HepG2 (cell line): Measurements from ENCODE around the gene ARL8B. TPM values are rescaled to one million over a fixed set of nuclear protein-coding genes. Genes with fewer than 3 reads are reported as not detected.

Source experiments
- ELF4 ChIP-seq: sonication (generic); formaldehyde crosslinking; IDR thresholded peaks from 2 replicates; pipeline ENCODE4 v1.5.0; 2020; ENCODE audit warnings: missing genetic modification reagents, mild to moderate bottlenecking, moderate library complexity, borderline replicate concordance
- FOXJ3 ChIP-seq: sonication (generic); formaldehyde crosslinking; IDR thresholded peaks from 2 replicates; pipeline ENCODE4 v1.4.0; 2020; ENCODE audit warnings: missing genetic modification reagents, mild to moderate bottlenecking, borderline replicate concordance
- HDAC1 ChIP-seq: sonication (generic); formaldehyde crosslinking; IDR thresholded peaks from 2 replicates; pipeline ENCODE4 v1.5.1; 2020; ENCODE audit warnings: mild to moderate bottlenecking, missing genetic modification reagents
- JARID2 ChIP-seq: sonication (generic); formaldehyde crosslinking; IDR thresholded peaks from 2 replicates; pipeline ENCODE4 v1.8.1; 2023; ENCODE audit warnings: missing genetic modification reagents, inconsistent platforms; ENCODE audit not compliant: insufficient replicate concordance
- MTF2 ChIP-seq: sonication (generic); formaldehyde crosslinking; IDR thresholded peaks from 2 replicates; pipeline ENCODE4 v1.5.0; 2020; ENCODE audit warnings: missing genetic modification reagents, borderline replicate concordance
- PHF21A ChIP-seq: sonication (generic); formaldehyde crosslinking; IDR thresholded peaks from 2 replicates; pipeline ENCODE4 v1.5.0; 2020; ENCODE audit warnings: mild to moderate bottlenecking, missing genetic modification reagents
- SAP130 ChIP-seq: IDR thresholded peaks from 2 replicates; pipeline ENCODE4 v1.6.1; 2016; ENCODE audit warnings: low read depth
- SPEN ChIP-seq: sonication (generic); formaldehyde crosslinking; IDR thresholded peaks from 2 replicates; pipeline ENCODE4 v1.5.1; 2020; ENCODE audit warnings: low read depth, mild to moderate bottlenecking, missing genetic modification reagents
- SRF ChIP-seq: IDR thresholded peaks from 2 replicates; pipeline ENCODE4 v1.6.1; 2011; ENCODE audit warnings: mild to moderate bottlenecking, low read depth, low read length, moderate library complexity
- STAT5B ChIP-seq: sonication (generic); formaldehyde crosslinking; IDR thresholded peaks from 2 replicates; pipeline ENCODE4 v1.4.0; 2020; ENCODE audit warnings: missing genetic modification reagents
- TBL1XR1 ChIP-seq: fragments of 150-350 bp; IDR thresholded peaks from 2 replicates; pipeline ENCODE4 v1.6.1; 2014; ENCODE audit warnings: borderline replicate concordance, low read length; ENCODE audit not compliant: partially characterized antibody
- TMF1 ChIP-seq: sonication (generic); formaldehyde crosslinking; IDR thresholded peaks from 2 replicates; pipeline ENCODE4 v1.8.1; 2022; ENCODE audit warnings: low read depth, missing genetic modification reagents
- ZKSCAN5 ChIP-seq: sonication (generic); formaldehyde crosslinking; IDR thresholded peaks from 2 replicates; pipeline ENCODE4 v1.5.1; 2020; ENCODE audit warnings: mild to moderate bottlenecking, missing genetic modification reagents
- ZNF326 ChIP-seq: sonication (generic); formaldehyde crosslinking; IDR thresholded peaks from 2 replicates; pipeline ENCODE4 v1.4.0; 2020; ENCODE audit warnings: missing genetic modification reagents, borderline replicate concordance
- ZNF546 ChIP-seq: sonication (generic); formaldehyde crosslinking; conservative IDR thresholded peaks from 2 replicates; pipeline ENCODE4 v1.8.1; 2023; ENCODE audit warnings: mild to moderate bottlenecking, missing genetic modification reagents
- ZNF746 ChIP-seq: sonication (generic); formaldehyde crosslinking; IDR thresholded peaks from 2 replicates; pipeline ENCODE4 v1.8.0; 2022; ENCODE audit warnings: mild to moderate bottlenecking, missing genetic modification reagents
- polyA plus RNA-seq, 8 experiments: library from polyadenylated mRNA; depleted of rRNA in 3 of 8; stranded (reverse) in 7 of 8; unstranded in 1 of 8; fragments of >200 nt; fragmentation: Illumina TruSeq in 4 of 8; extraction: Trizol in 4 of 8; gene quantifications; 2 replicates each; pipeline versions ENCODE4 v1.2.1 to v1.2.3, GENCODE V29; 2011 to 2016; ENCODE audit warnings: low read depth in 4 of 8, missing spikeins in 1 of 8, mixed read lengths in 1 of 8; ENCODE audit not compliant: insufficient read depth in 1 of 8
- total RNA-seq, 5 experiments: library from RNA; depleted of rRNA; stranded (reverse); fragments of >200 nt; fragmentation: Illumina TruSeq; extraction: Trizol; gene quantifications; 2 replicates each; pipeline ENCODE4 v1.2.3, GENCODE V29; 2016; ENCODE audit warnings: low read depth in 1 of 5
- TF ChIP-seq, protein P1 (sequence below): sonication (generic); formaldehyde crosslinking; IDR thresholded peaks from 2 replicates; pipeline ENCODE4 v1.5.1; 2020; ENCODE audit warnings: mild to moderate bottlenecking, missing genetic modification reagents, borderline replicate concordance
- TF ChIP-seq, protein P2 (sequence below): sonication (generic); formaldehyde crosslinking; IDR thresholded peaks from 2 replicates; pipeline ENCODE4 v1.9.0; 2021; ENCODE audit warnings: missing genetic modification reagents, borderline replicate concordance
- TF ChIP-seq, protein P3 (sequence below): sonication (generic); formaldehyde crosslinking; IDR thresholded peaks from 2 replicates; pipeline ENCODE4 v1.4.0; 2020; ENCODE audit warnings: mild to moderate bottlenecking, missing genetic modification reagents
- TF ChIP-seq, protein P4 (sequence below): sonication (generic); formaldehyde crosslinking; IDR thresholded peaks from 2 replicates; pipeline ENCODE4 v1.8.1; 2023; ENCODE audit warnings: missing genetic modification reagents, inconsistent platforms, borderline replicate concordance

Gene ARL8B
- total and polyA plus RNA-seq, 2 of the 13 experiments (the other 11 are each of a cell fraction or from before 2014, with no cell fraction given) = 23.5 to 30.4 TPM

DNA sequence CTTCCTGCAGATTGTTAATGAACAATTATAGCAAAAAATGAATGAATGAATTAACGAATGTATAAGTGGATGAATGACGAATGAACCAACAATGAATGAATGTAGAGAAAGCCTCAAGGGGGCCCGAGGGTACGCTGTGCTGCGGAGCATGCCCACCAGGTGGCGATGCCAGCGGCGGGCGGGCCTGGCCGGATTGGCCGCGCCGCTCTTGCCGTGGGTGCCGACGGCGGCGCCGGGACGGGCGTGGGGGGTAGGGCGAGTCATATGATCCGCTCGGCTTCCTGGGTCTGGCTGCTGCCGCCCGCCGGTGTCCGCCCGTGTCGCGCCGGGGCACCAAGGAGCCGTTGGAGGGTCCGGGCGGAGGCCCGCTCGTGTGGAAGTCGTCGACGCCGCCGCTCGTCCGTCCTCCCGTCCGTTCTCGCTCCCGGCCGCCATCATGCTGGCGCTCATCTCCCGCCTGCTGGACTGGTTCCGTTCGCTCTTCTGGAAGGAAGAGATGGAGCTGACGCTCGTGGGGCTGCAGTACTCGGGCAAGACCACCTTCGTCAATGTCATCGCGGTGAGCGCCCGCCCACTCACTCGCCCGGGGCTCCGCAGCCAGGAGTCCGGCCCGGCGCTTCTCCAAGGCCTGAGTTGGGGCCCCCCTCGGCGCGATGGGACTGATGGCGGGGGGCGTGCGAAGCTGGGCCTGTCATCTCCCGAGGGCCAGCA, at the start of gene ARL8B (continued):
- TF ChIP-seq, protein P1, sequence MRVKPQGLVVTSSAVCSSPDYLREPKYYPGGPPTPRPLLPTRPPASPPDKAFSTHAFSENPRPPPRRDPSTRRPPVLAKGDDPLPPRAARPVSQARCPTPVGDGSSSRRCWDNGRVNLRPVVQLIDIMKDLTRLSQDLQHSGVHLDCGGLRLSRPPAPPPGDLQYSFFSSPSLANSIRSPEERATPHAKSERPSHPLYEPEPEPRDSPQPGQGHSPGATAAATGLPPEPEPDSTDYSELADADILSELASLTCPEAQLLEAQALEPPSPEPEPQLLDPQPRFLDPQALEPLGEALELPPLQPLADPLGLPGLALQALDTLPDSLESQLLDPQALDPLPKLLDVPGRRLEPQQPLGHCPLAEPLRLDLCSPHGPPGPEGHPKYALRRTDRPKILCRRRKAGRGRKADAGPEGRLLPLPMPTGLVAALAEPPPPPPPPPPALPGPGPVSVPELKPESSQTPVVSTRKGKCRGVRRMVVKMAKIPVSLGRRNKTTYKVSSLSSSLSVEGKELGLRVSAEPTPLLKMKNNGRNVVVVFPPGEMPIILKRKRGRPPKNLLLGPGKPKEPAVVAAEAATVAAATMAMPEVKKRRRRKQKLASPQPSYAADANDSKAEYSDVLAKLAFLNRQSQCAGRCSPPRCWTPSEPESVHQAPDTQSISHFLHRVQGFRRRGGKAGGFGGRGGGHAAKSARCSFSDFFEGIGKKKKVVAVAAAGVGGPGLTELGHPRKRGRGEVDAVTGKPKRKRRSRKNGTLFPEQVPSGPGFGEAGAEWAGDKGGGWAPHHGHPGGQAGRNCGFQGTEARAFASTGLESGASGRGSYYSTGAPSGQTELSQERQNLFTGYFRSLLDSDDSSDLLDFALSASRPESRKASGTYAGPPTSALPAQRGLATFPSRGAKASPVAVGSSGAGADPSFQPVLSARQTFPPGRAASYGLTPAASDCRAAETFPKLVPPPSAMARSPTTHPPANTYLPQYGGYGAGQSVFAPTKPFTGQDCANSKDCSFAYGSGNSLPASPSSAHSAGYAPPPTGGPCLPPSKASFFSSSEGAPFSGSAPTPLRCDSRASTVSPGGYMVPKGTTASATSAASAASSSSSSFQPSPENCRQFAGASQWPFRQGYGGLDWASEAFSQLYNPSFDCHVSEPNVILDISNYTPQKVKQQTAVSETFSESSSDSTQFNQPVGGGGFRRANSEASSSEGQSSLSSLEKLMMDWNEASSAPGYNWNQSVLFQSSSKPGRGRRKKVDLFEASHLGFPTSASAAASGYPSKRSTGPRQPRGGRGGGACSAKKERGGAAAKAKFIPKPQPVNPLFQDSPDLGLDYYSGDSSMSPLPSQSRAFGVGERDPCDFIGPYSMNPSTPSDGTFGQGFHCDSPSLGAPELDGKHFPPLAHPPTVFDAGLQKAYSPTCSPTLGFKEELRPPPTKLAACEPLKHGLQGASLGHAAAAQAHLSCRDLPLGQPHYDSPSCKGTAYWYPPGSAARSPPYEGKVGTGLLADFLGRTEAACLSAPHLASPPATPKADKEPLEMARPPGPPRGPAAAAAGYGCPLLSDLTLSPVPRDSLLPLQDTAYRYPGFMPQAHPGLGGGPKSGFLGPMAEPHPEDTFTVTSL (CRISPR knock-in tag) = no peak
- TF ChIP-seq ZNF746 (no peak; the same call in 1 of the 2 replicates), ZNF326 (CRISPR knock-in tag) (no peak), TMF1 (CRISPR knock-in tag) (peak; percentile 68; the same call in 1 of the 2 replicates), FOXJ3 (no peak), ELF4 (CRISPR knock-in tag) (peak; percentile 79; the same call in 1 of the 2 replicates), HDAC1 (CRISPR knock-in tag) (peak; percentile 95), PHF21A (CRISPR knock-in tag) (peak; percentile 84), JARID2 (no peak), SRF (no peak), SPEN (CRISPR knock-in tag) (peak; percentile 97), SAP130 (CRISPR knock-in tag) (peak; percentile 94), ZKSCAN5 (CRISPR knock-in tag) (no peak), TBL1XR1 (no peak), MTF2 (CRISPR knock-in tag) (peak; percentile 96), ZNF546 (CRISPR knock-in tag) (peak; percentile 93), STAT5B (no peak)
- TF ChIP-seq, protein P2, sequence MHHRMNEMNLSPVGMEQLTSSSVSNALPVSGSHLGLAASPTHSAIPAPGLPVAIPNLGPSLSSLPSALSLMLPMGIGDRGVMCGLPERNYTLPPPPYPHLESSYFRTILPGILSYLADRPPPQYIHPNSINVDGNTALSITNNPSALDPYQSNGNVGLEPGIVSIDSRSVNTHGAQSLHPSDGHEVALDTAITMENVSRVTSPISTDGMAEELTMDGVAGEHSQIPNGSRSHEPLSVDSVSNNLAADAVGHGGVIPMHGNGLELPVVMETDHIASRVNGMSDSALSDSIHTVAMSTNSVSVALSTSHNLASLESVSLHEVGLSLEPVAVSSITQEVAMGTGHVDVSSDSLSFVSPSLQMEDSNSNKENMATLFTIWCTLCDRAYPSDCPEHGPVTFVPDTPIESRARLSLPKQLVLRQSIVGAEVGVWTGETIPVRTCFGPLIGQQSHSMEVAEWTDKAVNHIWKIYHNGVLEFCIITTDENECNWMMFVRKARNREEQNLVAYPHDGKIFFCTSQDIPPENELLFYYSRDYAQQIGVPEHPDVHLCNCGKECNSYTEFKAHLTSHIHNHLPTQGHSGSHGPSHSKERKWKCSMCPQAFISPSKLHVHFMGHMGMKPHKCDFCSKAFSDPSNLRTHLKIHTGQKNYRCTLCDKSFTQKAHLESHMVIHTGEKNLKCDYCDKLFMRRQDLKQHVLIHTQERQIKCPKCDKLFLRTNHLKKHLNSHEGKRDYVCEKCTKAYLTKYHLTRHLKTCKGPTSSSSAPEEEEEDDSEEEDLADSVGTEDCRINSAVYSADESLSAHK = no peak
- TF ChIP-seq, protein P3, sequence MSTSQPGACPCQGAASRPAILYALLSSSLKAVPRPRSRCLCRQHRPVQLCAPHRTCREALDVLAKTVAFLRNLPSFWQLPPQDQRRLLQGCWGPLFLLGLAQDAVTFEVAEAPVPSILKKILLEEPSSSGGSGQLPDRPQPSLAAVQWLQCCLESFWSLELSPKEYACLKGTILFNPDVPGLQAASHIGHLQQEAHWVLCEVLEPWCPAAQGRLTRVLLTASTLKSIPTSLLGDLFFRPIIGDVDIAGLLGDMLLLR (CRISPR knock-in tag) = peak; percentile 72
- TF ChIP-seq, protein P4, sequence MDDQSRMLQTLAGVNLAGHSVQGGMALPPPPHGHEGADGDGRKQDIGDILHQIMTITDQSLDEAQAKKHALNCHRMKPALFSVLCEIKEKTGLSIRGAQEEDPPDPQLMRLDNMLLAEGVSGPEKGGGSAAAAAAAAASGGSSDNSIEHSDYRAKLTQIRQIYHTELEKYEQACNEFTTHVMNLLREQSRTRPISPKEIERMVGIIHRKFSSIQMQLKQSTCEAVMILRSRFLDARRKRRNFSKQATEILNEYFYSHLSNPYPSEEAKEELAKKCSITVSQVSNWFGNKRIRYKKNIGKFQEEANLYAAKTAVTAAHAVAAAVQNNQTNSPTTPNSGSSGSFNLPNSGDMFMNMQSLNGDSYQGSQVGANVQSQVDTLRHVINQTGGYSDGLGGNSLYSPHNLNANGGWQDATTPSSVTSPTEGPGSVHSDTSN (CRISPR knock-in tag) = no peak
